IMR-90 (cell line): Measurements from ENCODE around the gene CD300LG. TPM values are rescaled to one million over a fixed set of nuclear protein-coding genes. Genes with fewer than 3 reads are reported as not detected.
A peak's percentile ranks its signal among the peaks of the same experiment; 100 is the strongest.

Experiments used
- ATAC-seq: fragments of 200-7000 bp; cut with Tn5 transposase; 2 replicates; pipeline ENCODE4 v1.9.1; 2020; ENCODE audit warnings: low read depth, mild to moderate bottlenecking, moderate library complexity
- BruUV-seq: library from RNA; stranded (reverse); fragments of 400-500 nt; replicated peaks from 2 replicates; lab custom pipeline; 2021; lab: Mats Ljungman, UMichigan
- CTCF ChIA-PET: fragments of 300-600 bp; formaldehyde crosslinking; extraction: SDS; loops from one replicate; lab custom pipeline; 2021; ENCODE audit warnings: antibody characterized with exemption; lab: Yijun Ruan, JAX
- POLR2A ChIA-PET: fragments of 300-600 bp; sonication (Branson Sonifier 250); formaldehyde crosslinking; loops from one replicate; lab custom pipeline; 2022; ENCODE audit warnings: antibody characterized with exemption; ENCODE audit not compliant: unreplicated experiment; lab: Charles Lee
- DNase-seq: peaks from one replicate; pipeline ENCODE4 v3.0.0; 2013
- H2AFZ ChIP-seq: replicated peaks from 2 replicates; pipeline ENCODE3; 2013; ENCODE audit warnings: low read length, mild to moderate bottlenecking; ENCODE audit not compliant: poor library complexity
- H2AK5ac ChIP-seq: 2 replicates; pipeline ENCODE4 v1.6.1; 2013; ENCODE audit warnings: low read depth, low read length, inconsistent platforms
- H2AK9ac ChIP-seq: replicated peaks from 2 replicates; pipeline ENCODE3; 2013; ENCODE audit warnings: mild to moderate bottlenecking, low read depth, low read length, moderate library complexity; ENCODE audit not compliant: poor library complexity
- H2BK120ac ChIP-seq: 2 replicates; pipeline ENCODE4 v1.6.1; 2013; ENCODE audit warnings: low read depth, low read length, inconsistent platforms
- H2BK15ac ChIP-seq: 3 replicates; pipeline ENCODE4 v1.6.1; 2013; ENCODE audit warnings: low read depth, low read length, inconsistent platforms
- H2BK20ac ChIP-seq: 2 replicates; pipeline ENCODE4 v1.6.1; 2013; ENCODE audit warnings: low read depth, mild to moderate bottlenecking, inconsistent platforms, low read length, moderate library complexity
- H2BK5ac ChIP-seq: 2 replicates; pipeline ENCODE4 v1.6.1; 2013; ENCODE audit warnings: mild to moderate bottlenecking, low read depth, low read length, inconsistent platforms; ENCODE audit not compliant: poor library complexity, severe bottlenecking
- H3K14ac ChIP-seq: replicated peaks from 2 replicates; pipeline ENCODE4 v1.6.1; 2013; ENCODE audit warnings: low read depth, low read length, inconsistent platforms
- H3K18ac ChIP-seq: 2 replicates; pipeline ENCODE4 v1.6.1; 2013; ENCODE audit warnings: low read depth, low read length, control low read depth
- H3K23ac ChIP-seq: 2 replicates; pipeline ENCODE4 v1.6.1; 2013; ENCODE audit warnings: low read depth, low read length, inconsistent platforms
- H3K27ac ChIP-seq: 2 replicates; pipeline ENCODE4 v1.5.1; 2013; ENCODE audit warnings: mild to moderate bottlenecking, control low read depth, low read length; ENCODE audit not compliant: insufficient read depth
- H3K27me3 ChIP-seq: 2 replicates; pipeline ENCODE4 v1.6.1; 2013; ENCODE audit warnings: low read length; ENCODE audit not compliant: control insufficient read depth, insufficient read depth
- H3K36me3 ChIP-seq: 2 replicates; pipeline ENCODE4 v1.6.1; 2013; ENCODE audit warnings: low read length, mixed read lengths; ENCODE audit not compliant: control insufficient read depth, insufficient read depth
- H3K4ac ChIP-seq: 2 replicates; pipeline ENCODE4 v1.6.1; 2013; ENCODE audit warnings: low read depth, low read length, inconsistent platforms
- H3K4me1 ChIP-seq: 2 replicates; pipeline ENCODE4 v1.6.1; 2013; ENCODE audit warnings: low read length, mixed read lengths; ENCODE audit not compliant: control insufficient read depth, insufficient read depth
- H3K4me2 ChIP-seq: 2 replicates; pipeline ENCODE4 v1.6.1; 2013; ENCODE audit warnings: low read depth, mild to moderate bottlenecking, control low read depth, low read length, moderate library complexity
- H3K4me3 ChIP-seq: 2 replicates; pipeline ENCODE4 v1.5.1; 2013; ENCODE audit warnings: low read depth, mild to moderate bottlenecking, control low read depth, low read length, moderate library complexity; ENCODE audit not compliant: insufficient read depth
- H3K56ac ChIP-seq: 2 replicates; pipeline ENCODE4 v1.6.1; 2013; ENCODE audit warnings: low read length, inconsistent platforms; ENCODE audit not compliant: insufficient read depth; ENCODE audit errors: extremely low read depth
- H3K79me1 ChIP-seq, 2 experiments: 2 replicates each; pipeline ENCODE4 v1.6.1; 2013; ENCODE audit warnings: low read length in 2 of 2, inconsistent platforms in 1 of 2, low read depth in 1 of 2
- H3K9ac ChIP-seq: 2 replicates; pipeline ENCODE4 v1.6.1; 2013; ENCODE audit warnings: low read depth, low read length, control low read depth
- H3K9me1 ChIP-seq: 2 replicates; pipeline ENCODE4 v1.6.1; 2013; ENCODE audit warnings: low read length, inconsistent platforms; ENCODE audit not compliant: insufficient read depth
- H3K9me3 ChIP-seq: 2 replicates; pipeline ENCODE4 v1.6.1; 2013; ENCODE audit warnings: low read length; ENCODE audit not compliant: control insufficient read depth, insufficient read depth
- H4K20me1 ChIP-seq: 2 replicates; pipeline ENCODE4 v1.6.1; 2013; ENCODE audit warnings: low read length, inconsistent platforms; ENCODE audit not compliant: insufficient read depth
- H4K5ac ChIP-seq: 2 replicates; pipeline ENCODE4 v1.6.1; 2013; ENCODE audit warnings: mild to moderate bottlenecking, low read depth, low read length, control low read depth
- H4K8ac ChIP-seq, 2 experiments: 2 replicates each; pipeline ENCODE4 v1.6.1; 2013; ENCODE audit warnings: low read depth in 2 of 2, low read length in 2 of 2, control low read depth in 1 of 2, inconsistent platforms in 1 of 2
- H4K91ac ChIP-seq: 2 replicates; pipeline ENCODE4 v1.6.1; 2013; ENCODE audit warnings: low read depth, low read length, inconsistent platforms; ENCODE audit not compliant: insufficient read depth
- BHLHE40 ChIP-seq: fragments of 150-350 bp; IDR thresholded peaks from 2 replicates; pipeline ENCODE4 v1.6.1; 2016; ENCODE audit warnings: mild to moderate bottlenecking, low read depth, low read length
- CTCF ChIP-seq: conservative IDR thresholded peaks from 2 replicates; pipeline ENCODE4 v1.5.1; 2012; ENCODE audit warnings: mild to moderate bottlenecking, low read depth, low read length, improper control_type of control experiment
- MAZ ChIP-seq: IDR thresholded peaks from 2 replicates; pipeline ENCODE4 v1.6.1; 2012; ENCODE audit warnings: low read depth, mild to moderate bottlenecking, low read length, improper control_type of control experiment, moderate library complexity, borderline replicate concordance
- SMC3 ChIP-seq: fragments of 150-350 bp; IDR thresholded peaks from 2 replicates; pipeline ENCODE4 v1.6.1; 2016; ENCODE audit warnings: low read depth, mild to moderate bottlenecking, antibody characterized with exemption, low read length, moderate library complexity
- WGBS, 2 experiments: methylation state at CpG; one replicate each; pipeline versions ENCODE4 v1.1.5 to v1.1.7; 2013; ENCODE audit warnings: missing lambda C conversion rate in 2 of 2; ENCODE audit not compliant: insufficient read length in 1 of 2; ENCODE audit errors: extremely low coverage in 2 of 2; 5-methylcytosine and 5-hydroxymethylcytosine counted together
- dilution Hi-C: fragments of 300-500 bp; cut with HindIII; formaldehyde crosslinking; loops from one replicate; pipeline ENCODE4 v1.14.3; 2018; ENCODE audit warnings: low sequenced_read_pairs; ENCODE audit not compliant: unreplicated experiment
- in situ Hi-C: fragments of 300-500 bp; cut with MboI; formaldehyde crosslinking; loops from 3 replicates; pipeline ENCODE4 v1.14.3; 2019; ENCODE audit warnings: low sequenced_read_pairs, inconsistent platforms, mixed read lengths
- intact Hi-C: fragments of 100-400 bp; cut with micrococcal nuclease; formaldehyde crosslinking; loops from 2 replicates; pipeline ENCODE4 v1.10.0; 2022
- polyA plus RNA-seq, 3 experiments: library from polyadenylated mRNA; depleted of rRNA; stranded (reverse); fragments of >200 nt; gene quantifications; 2 replicates each; pipeline ENCODE4 v1.2.3, GENCODE V29; 2012; ENCODE audit warnings: low replicate concordance in 1 of 3
- total RNA-seq: library from RNA; depleted of rRNA; stranded (reverse); fragments of >200 nt; gene quantifications from 2 replicates; pipeline ENCODE4 v1.2.3, GENCODE V29; 2012

Gene CD300LG
- total and polyA plus RNA-seq, 2 of the 4 experiments (the other 2 are of a cell fraction), result not detected

GRCh38 chr17:43879723-43880419 is 32.9 kb downstream of the CD300LG start (continued):
- no peak for TF ChIP-seq CTCF
- no peak for TF ChIP-seq MAZ

- ChIA-PET POLR2A (no interaction called here), CTCF (interaction anchor here (0.7 kb wide), 2 partner anchors 103 to 295 kb away, joined by 3 to 4 read pairs; no protein-coding TSS in a partner anchor)
- no peak for TF ChIP-seq BHLHE40
- peak; percentile 41 for TF ChIP-seq CTCF
- TF ChIP-seq SMC3, result no peak
- Histone ChIP-seq H2BK15ac (no peak overlapping the region), H2AK5ac (no peak overlapping the region), H3K18ac (no peak overlapping the region), H4K5ac (no peak overlapping the region), H2BK20ac (no peak overlapping the region), H3K56ac (no peak overlapping the region), H3K9me1 (no peaks in the 10 kb centered on the region), H3K27ac (no peak overlapping the region), H3K4me3 (no peak overlapping the region), H2AK9ac (no peak overlapping the region), H4K20me1 (no peaks in the 10 kb centered on the region), H3K9me3 (no peaks in the 10 kb centered on the region), H3K14ac (no peak overlapping the region), H3K9ac (no peak overlapping the region), H3K36me3 (no peaks in the 10 kb centered on the region), H3K79me1 (no peaks in the 10 kb centered on the region), H2BK120ac (no peak overlapping the region), H4K8ac (no peak overlapping the region), H2AFZ (peak overlapping the region; percentile 5), H3K27me3 (peaks cover 4% of the 10 kb centered on the region), H3K23ac (no peak overlapping the region), H2BK5ac (no peak overlapping the region), H4K91ac (no peak overlapping the region), H3K4me2 (no peak overlapping the region), H3K4me1 (peaks cover 2% of the 10 kb centered on the region; the same call in 1 of the 2 replicates), H3K4ac (no peak overlapping the region)
- dilution Hi-C loops (no loop called here), intact Hi-C loops (no loop called here), in situ Hi-C loops (no loop called here)
- ATAC-seq (no peak), DNase-seq (no peak)
- 85% methylated on average over 14 of the region's 20 CpGs; no CpG with 5 or more reads in 1 of the 2 experiments for WGBS, 2 experiments
- BruUV-seq, result no TSS peak
Measured at GRCh38 chr17:43880420-43880991, 33.5 kb downstream of the CD300LG start.
